GM20431 (cell line): ENCODE results near the gene TSPAN18.

Experiments used
- in situ Hi-C: fragments of 300-500 bp; cut with MseI, MboI; formaldehyde crosslinking; loops from one replicate; pipeline ENCODE4 v1.15.0; 2020; ENCODE audit warnings: low sequenced_read_pairs; ENCODE audit not compliant: unreplicated experiment

TSPAN18 gene

GRCh38 chr11:44733877-44734276 is 7.1 kb downstream of the TSPAN18 start:
- in situ Hi-C loops: loop anchor here (25.0 kb wide), 1 partner anchor 178 kb away; no protein-coding TSS in a partner anchor

GRCh38 chr11:44734843-44735381 is 8.2 kb downstream of the TSPAN18 start:
- in situ Hi-C loops: loop anchor here (25.0 kb wide), 1 partner anchor 177 kb away; no protein-coding TSS in a partner anchor

- in situ Hi-C loops: loop anchor here (25.0 kb wide), 1 partner anchor 176 kb away; no protein-coding TSS in a partner anchor
Observed at GRCh38 chr11:44736791-44737190, 10.0 kb downstream of the TSPAN18 start.

- in situ Hi-C loops: loop anchor here (25.0 kb wide), 1 partner anchor 175 kb away; no protein-coding TSS in a partner anchor
Observed at GRCh38 chr11:44737245-44738085, 10.7 kb downstream of the TSPAN18 start.

- in situ Hi-C loops: loop anchor here (25.0 kb wide), 1 partner anchor 174 kb away; no protein-coding TSS in a partner anchor
Observed at GRCh38 chr11:44738791-44739190, 12.0 kb downstream of the TSPAN18 start.

GRCh38 chr11:44740967-44741366 is 14.2 kb downstream of the TSPAN18 start:
- in situ Hi-C loops: loop anchor here (25.0 kb wide), 1 partner anchor 171 kb away; no protein-coding TSS in a partner anchor

- in situ Hi-C loops: loop anchor here (25.0 kb wide), 1 partner anchor 170 kb away; no protein-coding TSS in a partner anchor
Observed at GRCh38 chr11:44741976-44742375, 15.2 kb downstream of the TSPAN18 start.

- in situ Hi-C loops: loop anchor here (25.0 kb wide), 1 partner anchor 170 kb away; no protein-coding TSS in a partner anchor
Observed at GRCh38 chr11:44742508-44743246, 15.9 kb downstream of the TSPAN18 start.

- in situ Hi-C loops: loop anchor here (25.0 kb wide), 1 partner anchor 169 kb away; no protein-coding TSS in a partner anchor
Observed at GRCh38 chr11:44743326-44743725, 16.6 kb downstream of the TSPAN18 start.

GRCh38 chr11:44743959-44744557 is 17.3 kb downstream of the TSPAN18 start:
- in situ Hi-C loops: loop anchor here (25.0 kb wide), 1 partner anchor 168 kb away; no protein-coding TSS in a partner anchor

- in situ Hi-C loops: loop anchor here (25.0 kb wide), 1 partner anchor 165 kb away; no protein-coding TSS in a partner anchor
Observed at GRCh38 chr11:44746894-44747293, 20.1 kb downstream of the TSPAN18 start.

GRCh38 chr11:44747316-44747715 is 20.6 kb downstream of the TSPAN18 start:
- in situ Hi-C loops: loop anchor here (25.0 kb wide), 1 partner anchor 165 kb away; no protein-coding TSS in a partner anchor

GRCh38 chr11:44747836-44748235 is 21.1 kb downstream of the TSPAN18 start:
- in situ Hi-C loops: loop anchor here (25.0 kb wide), 1 partner anchor 164 kb away; no protein-coding TSS in a partner anchor

GRCh38 chr11:44748606-44749005 is 21.8 kb downstream of the TSPAN18 start:
- in situ Hi-C loops: loop anchor here (25.0 kb wide), 1 partner anchor 164 kb away; no protein-coding TSS in a partner anchor

GRCh38 chr11:44749189-44749588 is 22.4 kb downstream of the TSPAN18 start:
- in situ Hi-C loops: loop anchor here (25.0 kb wide), 1 partner anchor 163 kb away; no protein-coding TSS in a partner anchor

- in situ Hi-C loops: no loop called here
Observed at GRCh38 chr11:44750551-44751465, 24.0 kb downstream of the TSPAN18 start.

- in situ Hi-C loops: no loop called here
Observed at GRCh38 chr11:44752300-44752699, 25.5 kb downstream of the TSPAN18 start.

GRCh38 chr11:44752713-44753112 is 26.0 kb downstream of the TSPAN18 start:
- in situ Hi-C loops: no loop called here
